ENCODE results near the gene JAZF1. TPM values are rescaled to one million over a fixed set of nuclear protein-coding genes. Genes with fewer than 3 reads are reported as not detected.

JAZF1 gene
- total and polyA plus RNA-seq, 2 of the 4 experiments (the other 2 are of a cell fraction): 8.4 to 10.5 TPM

- Histone ChIP-seq H2BK120ac (ENCODE audit: low read depth, low read length) (no peak overlapping the region), H2AK5ac (ENCODE audit: low read depth, low read length) (no peak overlapping the region), H2BK5ac (ENCODE audit: low read depth, low read length, poor library complexity, severe bottlenecking) (no peak overlapping the region), H3K9me3 (ENCODE audit: control insufficient read depth, insufficient read depth, low read length) (no peaks in the 10 kb centered on the region), H4K8ac (ENCODE audit: low read depth in 2 of 2, low read length in 2 of 2) (no peak overlapping the region), H4K5ac (ENCODE audit: low read depth, low read length) (no peak overlapping the region), H2AK9ac (replicated peaks; ENCODE audit: low read depth, low read length, poor library complexity) (no peak overlapping the region), H3K56ac (ENCODE audit: extremely low read depth, insufficient read depth, low read length) (no peak overlapping the region), H3K14ac (replicated peaks; ENCODE audit: low read depth, low read length) (no peak overlapping the region), H3K27me3 (ENCODE audit: control insufficient read depth, insufficient read depth, low read length) (no peaks in the 10 kb centered on the region), H3K4ac (ENCODE audit: low read depth, low read length) (no peak overlapping the region), H3K4me1 (ENCODE audit: control insufficient read depth, insufficient read depth, low read length) (peaks cover 10% of the 10 kb centered on the region), H3K9ac (ENCODE audit: low read depth, low read length) (no peak overlapping the region), H3K79me1 (ENCODE audit: low read depth in 1 of 2, low read length in 2 of 2) (no peaks in the 10 kb centered on the region), H3K4me2 (ENCODE audit: low read depth, low read length) (no peak overlapping the region), H3K9me1 (ENCODE audit: insufficient read depth, low read length) (peaks cover 6% of the 10 kb centered on the region; the same call in 1 of the 2 replicates), H3K18ac (ENCODE audit: low read depth, low read length) (no peak overlapping the region), H4K20me1 (ENCODE audit: insufficient read depth, low read length) (no peaks in the 10 kb centered on the region), H3K23ac (ENCODE audit: low read depth, low read length) (no peak overlapping the region), H2BK20ac (ENCODE audit: low read depth, low read length) (no peak overlapping the region), H3K4me3 (ENCODE audit: insufficient read depth, low read depth, low read length) (no peak overlapping the region), H4K91ac (ENCODE audit: insufficient read depth, low read depth, low read length) (no peak overlapping the region), H2AFZ (replicated peaks; ENCODE audit: low read length, poor library complexity) (no peak overlapping the region), H3K36me3 (ENCODE audit: control insufficient read depth, insufficient read depth, low read length) (no peaks in the 10 kb centered on the region), H2BK15ac (ENCODE audit: low read depth, low read length) (no peak overlapping the region), H3K27ac (ENCODE audit: insufficient read depth, low read length) (no peak overlapping the region)
- POLR2A ChIA-PET (ENCODE audit: unreplicated experiment): no interaction called here
- TF ChIP-seq RAD21 (IDR thresholded peaks at IDR 0.05; ENCODE audit: low read length): no peak
- no peak for TF ChIP-seq RFX5 (IDR thresholded peaks at IDR 0.05; ENCODE audit: low read depth, low read length)
- intact Hi-C loops (cut with micrococcal nuclease) (no loop called here), dilution Hi-C loops (cut with HindIII; ENCODE audit: low sequenced_read_pairs, unreplicated experiment) (no loop called here), in situ Hi-C loops (cut with MboI; ENCODE audit: low sequenced_read_pairs) (no loop called here)
- BruUV-seq (replicated peaks): no TSS peak
- no peak for DNase-seq
- CTCF ChIA-PET: interaction anchor here (1.1 kb wide), 1 partner anchor 75 kb away, joined by 3 read pairs; no protein-coding TSS in a partner anchor
- no peak for ATAC-seq (ENCODE audit: low read depth)
Observed at GRCh38 chr7:28191751-28192150, 11.2 kb upstream of the JAZF1 start.

Data from IMR-90 (cell line).